Stimulated activated CD4-positive, alpha-beta T cell treated with anti-CD3 and anti-CD28 coated beads, Interleukin-12 subunit alpha, Interleukin-12 subunit beta, amount 100 ng/mL, for 4 hours (primary cell): ENCODE data around the gene PDHX.
"Not testable (repeated sequence)": the region's sequence is repeated elsewhere in the genome, so short reads cannot be mapped to it uniquely, and the experiment has no call there.

Experiments used
- DNase-seq: peaks from one replicate; pipeline ENCODE4 v3.0.0-alpha.2; 2020

Gene PDHX

GRCh38 chr11:34916015-34916842, at the start of gene PDHX, which contains the start of gene APIP:
TSS of gene PDHX (plus strand) at chr11:34916618. CDS start at chr11:34916656, 38 bp downstream.
TSS of gene APIP (minus strand) at chr11:34916379. CDS start at chr11:34916284, 95 bp downstream.
- DNase-seq = peak; percentile 99

- no peak for DNase-seq
Measured at GRCh38 chr11:34869425-34869824, 47.0 kb upstream of the PDHX start.

- DNase-seq = no peak
Measured at GRCh38 chr11:34870548-34871196, 45.7 kb upstream of the PDHX start.

GRCh38 chr11:34874202-34874601, 42.2 kb upstream of the PDHX start:
- no peak for DNase-seq

GRCh38 chr11:34877375-34877975, 38.9 kb upstream of the PDHX start:
- no peak for DNase-seq

- no peak for DNase-seq
Measured at GRCh38 chr11:34881900-34882299, 34.5 kb upstream of the PDHX start.

- no peak for DNase-seq
Measured at GRCh38 chr11:34886609-34887008, 29.8 kb upstream of the PDHX start.

- no peak for DNase-seq
Measured at GRCh38 chr11:34887260-34887659, 29.2 kb upstream of the PDHX start.

- no peak for DNase-seq
Measured at GRCh38 chr11:34890089-34890488, 26.3 kb upstream of the PDHX start.

- DNase-seq = no peak
Measured at GRCh38 chr11:34890812-34891211, 25.6 kb upstream of the PDHX start.

GRCh38 chr11:34891611-34892010, 24.8 kb upstream of the PDHX start:
- DNase-seq = no peak

- no peak for DNase-seq
Measured at GRCh38 chr11:34893416-34893815, 23.0 kb upstream of the PDHX start.

GRCh38 chr11:34896191-34896590, 20.2 kb upstream of the PDHX start:
- not testable (repeated sequence) for DNase-seq

- DNase-seq = no peak
Measured at GRCh38 chr11:34897171-34897870, 19.1 kb upstream of the PDHX start.

GRCh38 chr11:34898474-34898873, 17.9 kb upstream of the PDHX start:
- no peak for DNase-seq

- DNase-seq = no peak
Measured at GRCh38 chr11:34899633-34900016, 16.8 kb upstream of the PDHX start.

- no peak for DNase-seq
Measured at GRCh38 chr11:34904421-34904955, 11.9 kb upstream of the PDHX start.

- no peak for DNase-seq
Measured at GRCh38 chr11:34905666-34906065, 10.8 kb upstream of the PDHX start.

- no peak for DNase-seq
Measured at GRCh38 chr11:34907934-34908593, 8.4 kb upstream of the PDHX start.

GRCh38 chr11:34909415-34909814, 7.0 kb upstream of the PDHX start:
- no peak for DNase-seq

GRCh38 chr11:34909955-34910354, 6.5 kb upstream of the PDHX start:
- DNase-seq = no peak

GRCh38 chr11:34910817-34911216, 5.6 kb upstream of the PDHX start:
- no peak for DNase-seq
